K562 treated with DMSO at 1 percent for 48 hours (cell line): Measurements from ENCODE around the gene TAF11L4. TPM values are rescaled to one million over a fixed set of nuclear protein-coding genes. Genes with fewer than 3 reads are reported as not detected.

ENCODE experiments used
- total RNA-seq: library from RNA; unstranded; fragments of 300-600 nt; gene quantifications from 2 replicates; pipeline ENCODE4 v1.2.3, GENCODE V29; 2022; ENCODE audit warnings: low replicate concordance; ENCODE audit errors: extremely low read depth

Gene TAF11L4
- total RNA-seq = not detected in 2 replicates

GRCh38 chr5:17521501-17521900 is at the start of gene TAF11L4:
Gene TAF11L4 (plus strand): TSS chr5:17521801.

GRCh38 chr5:17497931-17498330 is 23.7 kb upstream of the TAF11L4 start, which contains the start of gene TAF11L2:
Gene TAF11L2 (plus strand): TSS chr5:17498231.

GRCh38 chr5:17518067-17518466 is 3.5 kb upstream of the TAF11L4 start, which contains the start of gene TAF11L3:
Gene TAF11L3 (plus strand): TSS chr5:17518367.

GRCh38 chr5:17524935-17525334 is 3.3 kb downstream of the TAF11L4 start, which contains the start of gene TAF11L5:
Gene TAF11L5 (plus strand): TSS chr5:17525235.

GRCh38 chr5:17528369-17528768 is 6.8 kb downstream of the TAF11L4 start, which contains the start of gene TAF11L6:
Gene TAF11L6 (plus strand): TSS chr5:17528669.

Other genes starting within 250 kb of the TAF11L4 start
- not detected in 2 replicates for gene TAF11L2, start 23.6 kb upstream of the TAF11L4 start, total RNA-seq
- not detected in 2 replicates for gene TAF11L3, start 3.4 kb upstream of the TAF11L4 start, total RNA-seq
- not detected in 2 replicates for gene TAF11L5, start 3.4 kb downstream of the TAF11L4 start, total RNA-seq
- gene TAF11L6, start 6.9 kb downstream of the TAF11L4 start, total RNA-seq = not detected in 2 replicates
- not detected in 2 replicates for gene TAF11L7, start 64.0 kb downstream of the TAF11L4 start, total RNA-seq
- gene TAF11L8, start 69.2 kb downstream of the TAF11L4 start, total RNA-seq = not detected in 2 replicates
- not detected in 2 replicates for gene TAF11L9, start 72.6 kb downstream of the TAF11L4 start, total RNA-seq
- gene TAF11L10, start 76.0 kb downstream of the TAF11L4 start, total RNA-seq = not detected in 2 replicates
- gene TAF11L11, start 82.4 kb downstream of the TAF11L4 start, total RNA-seq = not detected in 2 replicates
- not detected in 2 replicates for gene TAF11L12, start 88.6 kb downstream of the TAF11L4 start, total RNA-seq
- gene TAF11L13, start 110.3 kb downstream of the TAF11L4 start, total RNA-seq = not detected in 2 replicates
- gene TAF11L14, start 112.7 kb downstream of the TAF11L4 start, total RNA-seq = not detected in 2 replicates